Right hindlimb (tissue), 1 donor: ENCODE data around the gene TALDO1.
A peak's percentile ranks its signal among the peaks of the same experiment; 100 is the strongest.
"Not testable (repeated sequence)": the region's sequence is repeated elsewhere in the genome, so short reads cannot be mapped to it uniquely, and the experiment has no call there.

Experiments
- DNase-seq: peaks from one replicate; pipeline ENCODE4 v3.0.0-alpha.2; 2018

TALDO1 gene

DNA sequence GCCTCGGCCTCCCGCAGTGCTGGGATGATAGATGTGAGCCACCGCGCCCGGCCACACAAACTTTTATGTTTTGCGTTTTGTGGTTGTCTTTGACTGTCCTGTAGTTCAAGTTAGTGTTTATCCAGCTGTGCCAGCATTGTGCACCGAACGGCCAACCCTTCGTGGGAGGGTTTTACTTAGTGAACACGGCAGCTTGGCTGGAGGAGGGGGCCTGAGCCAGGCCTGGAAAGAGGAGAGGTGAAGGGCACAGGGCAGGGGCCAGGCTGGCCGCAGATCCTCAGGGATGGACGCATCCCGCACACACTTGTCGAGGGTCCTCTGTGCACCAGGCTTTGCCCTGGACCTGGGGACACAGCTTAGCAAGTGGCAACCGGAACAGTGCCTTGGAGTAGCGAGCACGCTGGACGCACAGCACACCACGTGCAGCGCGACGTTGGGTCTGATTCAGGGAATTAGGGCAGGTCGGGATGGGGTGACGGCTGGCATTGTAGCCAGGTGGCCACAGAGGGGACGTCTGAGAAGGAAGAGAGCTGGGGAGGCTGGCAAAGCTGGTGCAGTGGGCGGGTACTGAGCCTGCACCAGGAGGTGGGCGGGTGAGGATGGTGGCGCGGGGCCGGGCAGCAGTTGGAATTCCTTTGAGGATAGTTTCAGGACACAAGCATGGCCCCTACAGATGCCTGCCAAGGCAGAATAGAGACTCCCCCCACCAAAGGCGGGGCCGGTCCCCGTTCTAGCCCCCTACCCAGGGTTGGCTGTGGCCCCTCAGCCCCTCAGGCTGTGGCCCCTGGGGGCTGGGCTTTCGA, 27.8 kb upstream of the TALDO1 start:
- DNase-seq, result no peak

DNA sequence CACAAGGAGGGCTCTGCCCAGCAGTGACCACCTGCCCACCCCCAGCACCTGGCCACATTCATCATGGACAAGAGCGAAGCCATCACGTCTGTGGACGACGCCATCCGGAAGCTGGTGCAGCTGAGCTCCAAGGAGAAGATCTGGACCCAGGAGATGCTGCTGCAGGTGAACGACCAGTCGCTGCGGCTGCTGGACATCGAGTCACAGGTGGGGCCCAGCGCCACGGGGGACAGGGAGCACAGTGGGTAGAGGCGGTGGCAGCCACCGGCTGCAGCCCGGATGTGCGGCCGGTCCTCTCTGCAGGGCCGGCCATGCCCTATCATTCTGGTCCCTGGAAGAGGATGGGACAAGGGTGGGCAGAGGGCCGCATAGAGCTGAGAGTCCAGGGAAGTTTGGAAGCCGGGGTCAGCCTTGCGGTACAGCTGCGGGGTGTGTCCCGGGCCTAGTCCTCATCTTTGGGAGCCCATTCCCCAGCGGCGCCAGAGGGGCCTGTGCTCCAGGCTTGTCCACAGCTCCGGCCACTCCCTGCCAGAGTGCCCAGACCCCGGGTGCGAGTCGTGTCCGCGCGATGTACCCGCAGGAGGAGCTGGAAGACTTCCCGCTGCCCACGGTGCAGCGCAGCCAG, 27.1 kb upstream of the TALDO1 start:
- DNase-seq, result no peak

DNA sequence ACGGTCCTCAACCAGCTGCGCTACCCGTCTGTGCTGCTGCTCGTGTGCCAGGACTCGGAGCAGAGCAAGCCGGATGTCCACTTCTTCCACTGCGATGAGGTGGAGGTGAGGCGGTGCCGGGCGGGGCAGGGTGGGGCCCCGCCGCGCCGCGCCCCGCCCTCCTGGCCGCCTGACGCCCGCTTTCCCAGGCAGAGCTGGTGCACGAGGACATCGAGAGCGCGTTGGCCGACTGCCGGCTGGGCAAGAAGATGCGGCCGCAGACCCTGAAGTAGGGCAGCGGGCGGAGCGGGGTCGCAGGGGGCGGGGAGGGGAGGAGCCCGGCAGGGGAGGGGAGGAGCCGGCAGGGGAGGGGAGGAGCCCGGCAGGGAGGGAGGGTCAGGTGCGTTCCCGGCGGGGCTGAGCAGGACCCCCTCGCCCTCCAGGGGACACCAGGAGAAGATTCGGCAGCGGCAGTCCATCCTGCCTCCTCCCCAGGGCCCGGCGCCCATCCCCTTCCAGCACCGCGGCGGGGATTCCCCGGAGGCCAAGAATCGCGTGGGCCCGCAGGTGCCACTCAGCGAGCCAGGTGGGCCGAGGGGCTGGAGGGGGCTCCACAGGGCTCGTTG, 26.5 kb upstream of the TALDO1 start:
- peak; percentile 29 for DNase-seq

DNA sequence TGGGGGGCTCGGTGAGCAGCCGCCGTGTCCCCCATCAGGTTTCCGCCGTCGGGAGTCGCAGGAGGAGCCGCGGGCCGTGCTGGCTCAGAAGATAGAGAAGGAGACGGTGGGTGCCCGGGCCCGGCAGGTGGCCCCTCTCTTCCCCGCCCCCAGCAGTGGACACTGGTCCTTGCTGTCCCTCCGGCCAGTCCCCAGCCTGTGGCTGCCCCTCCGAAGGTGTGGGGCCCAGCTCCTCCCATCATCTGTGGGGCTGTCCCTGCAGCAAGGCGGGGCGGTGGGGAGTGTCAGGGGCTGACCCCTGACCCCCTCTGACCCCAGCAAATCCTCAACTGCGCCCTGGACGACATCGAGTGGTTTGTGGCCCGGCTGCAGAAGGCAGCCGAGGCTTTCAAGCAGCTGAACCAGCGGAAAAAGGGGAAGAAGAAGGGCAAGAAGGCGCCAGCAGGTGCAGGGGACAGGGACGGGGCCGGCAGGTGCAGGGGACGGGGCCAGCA, 26.0 kb upstream of the TALDO1 start:
- DNase-seq, result no peak

DNA sequence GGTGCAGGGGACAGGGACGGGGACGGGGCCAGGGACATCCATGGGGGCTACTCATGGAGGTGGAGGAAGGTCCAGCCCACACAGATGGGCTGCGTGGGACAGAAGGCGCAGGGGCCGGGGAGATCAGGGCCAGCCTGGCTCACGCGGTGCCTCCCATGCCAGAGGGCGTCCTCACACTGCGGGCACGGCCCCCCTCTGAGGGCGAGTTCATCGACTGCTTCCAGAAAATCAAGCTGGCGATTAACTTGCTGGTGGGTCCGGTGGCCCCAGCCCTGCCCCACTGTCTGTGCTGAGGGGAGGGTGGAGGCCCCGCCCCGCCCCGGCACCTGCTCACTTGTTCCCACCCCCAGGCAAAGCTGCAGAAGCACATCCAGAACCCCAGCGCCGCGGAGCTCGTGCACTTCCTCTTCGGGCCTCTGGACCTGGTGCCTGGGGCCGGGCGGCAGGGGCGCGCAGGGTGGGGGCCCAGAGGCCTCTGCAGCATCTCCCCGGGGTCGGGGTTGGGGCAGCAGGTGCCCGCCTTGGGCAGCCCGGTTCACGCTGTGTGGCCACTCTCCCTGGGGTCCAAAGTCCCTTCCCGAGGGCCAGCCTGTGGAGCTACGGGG, 25.4 kb upstream of the TALDO1 start:
- no peak for DNase-seq

DNA sequence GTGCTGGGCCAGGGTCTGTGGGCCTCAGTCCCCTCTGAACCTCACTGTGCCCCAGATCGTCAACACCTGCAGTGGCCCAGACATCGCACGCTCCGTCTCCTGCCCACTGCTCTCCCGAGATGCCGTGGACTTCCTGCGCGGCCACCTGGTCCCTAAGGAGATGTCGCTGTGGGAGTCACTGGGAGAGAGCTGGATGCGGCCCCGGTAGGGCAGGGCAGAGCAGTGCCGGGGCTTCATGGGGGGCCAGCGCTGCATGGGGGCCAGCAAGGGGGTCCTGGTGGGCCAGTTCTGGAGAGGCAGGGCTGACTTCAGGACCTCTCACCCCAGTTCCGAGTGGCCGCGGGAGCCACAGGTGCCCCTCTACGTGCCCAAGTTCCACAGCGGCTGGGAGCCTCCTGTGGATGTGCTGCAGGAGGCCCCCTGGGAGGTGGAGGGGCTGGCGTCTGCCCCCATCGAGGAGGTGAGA, 24.9 kb upstream of the TALDO1 start:
- DNase-seq, result no peak

DNA sequence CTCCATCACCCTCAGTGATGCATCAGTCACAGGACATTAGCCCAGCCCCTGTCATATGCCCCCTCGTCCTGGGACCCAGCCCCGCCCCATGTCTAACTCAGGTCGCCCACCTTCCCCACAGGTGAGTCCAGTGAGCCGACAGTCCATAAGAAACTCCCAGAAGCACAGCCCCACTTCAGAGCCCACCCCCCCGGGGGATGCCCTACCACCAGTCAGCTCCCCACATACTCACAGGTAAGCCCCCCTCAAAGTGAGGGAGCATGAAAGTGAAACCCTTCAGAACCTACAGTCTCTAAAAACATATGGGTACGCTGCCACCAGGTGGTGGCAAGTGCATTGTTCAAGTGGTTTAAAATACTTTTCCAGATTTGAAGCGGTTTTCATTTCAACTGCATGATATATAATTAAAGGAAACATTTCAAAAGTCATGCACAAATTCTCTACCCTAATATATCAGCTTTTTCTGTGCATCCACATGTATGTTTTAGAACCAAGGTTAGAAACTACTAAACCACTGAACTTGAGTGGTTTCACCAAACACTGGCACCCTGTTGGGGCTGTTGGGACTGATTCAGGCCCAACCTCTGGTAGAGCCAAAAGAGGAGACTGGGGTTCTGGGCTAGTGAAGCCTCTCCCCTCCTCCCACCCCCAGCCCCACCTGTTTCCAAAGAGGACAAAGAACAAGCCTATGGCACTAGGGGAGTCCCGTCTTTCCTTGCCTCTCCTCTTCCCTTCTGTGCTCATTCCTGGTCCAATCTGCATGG, 24.0 kb upstream of the TALDO1 start:
- peak; percentile 47 for DNase-seq

DNA sequence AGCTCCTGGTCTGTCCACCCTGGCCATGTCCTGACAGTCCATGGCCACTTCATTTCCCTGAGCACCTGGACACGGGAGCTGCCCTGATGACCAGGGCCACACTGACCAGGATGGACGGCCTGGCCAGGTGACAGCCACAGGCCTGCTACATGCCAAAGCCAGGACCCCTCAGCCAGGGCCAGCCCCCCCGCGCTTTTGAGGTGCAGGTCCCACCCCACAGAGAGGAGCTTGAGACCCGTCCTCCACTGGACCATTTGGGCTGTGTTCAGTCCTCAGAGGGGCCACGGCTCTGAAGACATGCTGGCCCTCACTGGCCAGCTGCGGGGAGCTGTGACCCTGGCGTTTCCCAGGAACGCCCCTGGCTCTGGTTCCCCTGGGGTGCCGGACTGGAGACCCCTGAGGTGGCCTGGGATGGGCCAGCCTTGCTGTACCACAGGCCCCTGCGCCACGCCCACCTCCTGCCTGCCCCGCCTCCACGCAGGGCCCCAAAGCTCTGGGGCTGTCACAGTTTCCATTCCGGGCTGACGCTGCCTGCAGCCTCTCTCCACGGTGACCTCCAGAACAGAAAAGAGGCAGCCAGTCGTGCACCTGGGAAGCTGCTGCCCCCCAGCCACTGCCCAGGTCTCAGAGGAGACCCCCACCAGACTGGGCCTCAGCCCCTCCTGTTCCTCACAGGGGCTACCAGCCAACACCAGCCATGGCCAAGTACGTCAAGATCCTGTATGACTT, 23.1 kb upstream of the TALDO1 start:
- peak; percentile 51 for DNase-seq

DNA sequence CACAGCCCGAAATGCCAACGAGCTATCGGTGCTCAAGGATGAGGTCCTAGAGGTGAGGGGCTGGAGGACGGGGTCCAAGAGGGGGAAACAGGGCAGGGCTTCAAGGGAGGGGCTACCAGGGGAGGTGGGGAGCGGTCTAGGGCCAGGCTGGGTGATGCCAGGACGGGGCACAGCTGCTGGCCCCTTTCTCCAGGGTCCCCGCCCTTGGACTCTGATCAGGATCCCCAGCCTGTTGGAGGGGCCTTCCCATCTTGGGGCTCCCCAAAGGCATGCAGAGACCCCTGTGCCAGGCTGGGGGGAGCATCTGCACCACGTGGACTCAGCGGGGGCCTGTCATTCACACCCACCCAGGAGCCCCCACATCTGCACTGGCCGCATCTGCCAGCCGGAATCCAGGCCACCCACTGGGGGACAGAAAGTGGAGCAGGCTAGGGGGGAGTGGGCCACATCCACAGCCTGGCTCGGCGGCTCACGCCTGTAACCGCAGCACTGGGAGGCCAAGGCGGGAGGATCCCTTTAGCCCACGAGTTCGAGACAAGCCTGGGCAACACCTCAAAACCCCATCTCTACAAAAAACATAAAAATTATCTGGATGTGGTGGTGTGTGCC, 22.4 kb upstream of the TALDO1 start:
- DNase-seq, result peak; percentile 22

DNA sequence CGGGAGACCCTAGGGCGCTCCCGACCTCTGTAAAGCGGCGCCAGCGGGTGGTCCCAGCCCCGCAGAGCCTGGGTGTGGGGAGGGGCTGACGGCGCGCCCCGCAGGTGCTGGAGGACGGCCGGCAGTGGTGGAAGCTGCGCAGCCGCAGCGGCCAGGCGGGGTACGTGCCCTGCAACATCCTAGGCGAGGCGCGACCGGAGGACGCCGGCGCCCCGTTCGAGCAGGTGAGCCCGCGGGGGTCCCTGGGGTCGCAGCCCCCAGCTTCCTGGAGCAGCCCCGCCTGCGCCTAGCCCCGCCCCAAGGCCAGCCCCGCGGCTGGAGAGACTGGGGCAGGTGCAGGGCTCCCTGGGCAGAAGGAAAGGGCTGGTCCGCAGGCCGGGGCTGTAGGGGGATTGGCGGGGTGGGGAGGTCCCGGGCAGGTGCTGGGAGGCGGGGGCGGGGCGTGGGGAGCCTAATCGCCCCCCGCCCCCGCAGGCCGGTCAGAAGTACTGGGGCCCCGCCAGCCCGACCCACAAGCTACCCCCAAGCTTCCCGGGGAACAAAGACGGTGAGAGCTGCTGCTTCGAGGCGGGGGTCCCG, 21.6 kb upstream of the TALDO1 start:
- DNase-seq, result peak; percentile 22

DNA sequence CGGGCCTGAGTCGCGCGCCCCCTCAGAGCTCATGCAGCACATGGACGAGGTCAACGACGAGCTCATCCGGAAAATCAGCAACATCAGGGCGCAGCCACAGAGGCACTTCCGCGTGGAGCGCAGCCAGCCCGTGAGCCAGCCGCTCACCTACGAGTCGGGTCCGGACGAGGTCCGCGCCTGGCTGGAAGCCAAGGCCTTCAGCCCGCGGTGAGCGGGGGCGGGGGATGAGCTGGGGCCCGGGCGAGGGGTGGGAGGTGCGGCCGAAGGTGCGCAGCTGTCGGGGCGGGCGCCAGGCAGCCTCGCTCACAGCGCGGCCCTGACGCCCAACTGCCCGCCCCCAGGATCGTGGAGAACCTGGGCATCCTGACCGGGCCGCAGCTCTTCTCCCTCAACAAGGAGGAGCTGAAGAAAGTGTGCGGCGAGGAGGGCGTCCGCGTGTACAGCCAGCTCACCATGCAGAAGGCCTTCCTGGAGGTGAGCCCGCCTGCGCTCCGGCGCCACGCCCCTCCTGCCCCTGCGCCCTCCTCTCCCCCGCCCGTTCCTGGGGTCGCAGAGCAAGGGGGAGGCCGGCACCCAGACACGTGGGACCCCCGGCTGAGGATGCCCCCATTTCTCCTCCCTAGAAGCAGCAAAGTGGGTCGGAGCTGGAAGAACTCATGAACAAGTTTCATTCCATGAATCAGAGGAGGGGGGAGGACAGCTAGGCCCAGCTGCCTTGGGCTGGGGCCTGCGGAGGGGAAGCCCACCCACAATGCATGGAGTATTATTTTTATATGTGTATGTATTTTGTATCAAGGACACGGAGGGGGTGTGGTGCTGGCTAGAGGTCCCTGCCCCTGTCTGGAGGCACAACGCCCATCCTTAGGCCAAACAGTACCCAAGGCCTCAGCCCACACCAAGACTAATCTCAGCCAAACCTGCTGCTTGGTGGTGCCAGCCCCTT, 20.7 kb upstream of the TALDO1 start:
- peak; percentile 72 for DNase-seq

DNA sequence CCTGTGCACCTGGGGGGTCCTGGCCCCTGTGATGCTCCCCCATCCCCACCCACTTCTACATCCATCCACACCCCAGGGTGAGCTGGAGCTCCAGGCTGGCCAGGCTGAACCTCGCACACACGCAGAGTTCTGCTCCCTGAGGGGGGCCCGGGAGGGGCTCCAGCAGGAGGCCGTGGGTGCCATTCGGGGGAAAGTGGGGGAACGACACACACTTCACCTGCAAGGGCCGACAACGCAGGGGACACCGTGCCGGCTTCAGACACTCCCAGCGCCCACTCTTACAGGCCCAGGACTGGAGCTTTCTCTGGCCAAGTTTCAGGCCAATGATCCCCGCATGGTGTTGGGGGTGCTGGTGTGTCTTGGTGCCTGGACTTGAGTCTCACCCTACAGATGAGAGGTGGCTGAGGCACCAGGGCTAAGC, 20.0 kb upstream of the TALDO1 start:
- peak; percentile 25 for DNase-seq

DNA sequence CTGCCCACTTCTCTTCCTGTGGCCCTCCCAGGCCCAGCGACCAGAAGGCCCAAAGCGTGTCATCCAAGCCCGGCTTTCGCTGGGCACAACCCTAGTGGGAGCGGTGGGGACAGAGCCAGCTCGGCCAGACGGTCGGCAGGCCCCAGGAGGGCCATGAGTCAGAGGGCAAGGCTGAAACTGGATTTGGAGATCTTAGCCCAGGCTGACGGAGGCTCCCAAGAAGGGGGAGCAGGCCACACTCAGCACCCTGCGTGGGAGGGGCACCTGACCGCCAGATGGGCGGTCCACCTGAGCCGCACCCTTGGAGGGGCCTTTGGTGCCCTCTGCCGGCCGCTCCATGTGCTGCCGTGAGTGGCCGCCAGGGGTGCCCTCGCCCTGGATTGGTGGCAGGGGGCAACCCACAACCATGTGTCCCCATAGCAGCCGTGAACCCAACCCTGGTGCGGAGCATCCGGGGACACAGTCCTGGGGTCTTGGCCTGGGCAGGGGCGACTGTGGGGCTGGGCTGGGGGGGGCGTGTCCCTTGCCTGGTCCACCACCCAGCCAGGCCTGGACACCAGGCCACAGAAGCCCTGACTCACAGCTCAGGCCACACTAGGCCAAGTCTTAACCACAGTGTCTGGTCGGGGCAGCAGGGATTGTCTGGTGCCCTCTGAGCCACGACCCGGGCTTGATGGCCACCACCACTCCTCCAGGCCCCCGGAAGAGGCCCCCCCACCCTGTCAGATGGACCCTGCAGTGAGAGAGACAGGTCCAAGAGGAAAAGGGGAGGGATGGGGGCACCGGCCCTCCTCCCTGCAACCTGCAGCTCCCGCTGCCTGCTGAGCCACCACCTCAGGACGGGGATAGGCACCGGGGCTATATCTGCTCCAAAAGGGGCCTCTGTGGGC, 19.2 kb upstream of the TALDO1 start:
- DNase-seq, result peak; percentile 79

DNA sequence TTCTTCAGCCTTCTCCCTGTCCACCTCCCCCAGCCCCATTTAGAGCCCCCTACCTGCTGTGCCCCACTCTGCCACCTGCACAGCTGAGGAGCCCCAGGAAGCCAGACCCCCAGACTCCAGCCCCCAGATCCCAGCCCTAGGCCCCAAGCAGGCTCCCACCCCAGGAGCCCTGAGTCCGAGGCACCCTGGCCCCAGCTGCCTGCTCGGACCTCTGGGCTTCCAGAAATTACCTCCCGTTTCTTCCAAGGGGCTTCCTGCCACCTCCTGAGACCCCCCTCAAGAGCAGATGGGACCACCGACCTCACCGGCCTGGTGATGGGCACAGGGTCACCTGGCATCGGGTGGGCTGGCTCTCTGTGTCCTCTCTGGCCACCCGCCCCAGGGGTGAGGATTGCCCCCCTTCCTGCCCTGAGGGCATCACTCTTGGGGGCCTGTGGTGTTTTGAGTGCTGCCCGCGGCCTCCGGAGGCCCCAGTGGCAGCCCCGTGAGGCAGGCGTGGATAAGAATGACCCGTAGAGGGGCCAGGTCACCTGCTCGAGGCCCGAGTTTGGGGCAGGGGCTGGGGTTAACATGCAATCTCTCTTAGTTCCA, 18.3 kb upstream of the TALDO1 start:
- DNase-seq, result no peak

DNA sequence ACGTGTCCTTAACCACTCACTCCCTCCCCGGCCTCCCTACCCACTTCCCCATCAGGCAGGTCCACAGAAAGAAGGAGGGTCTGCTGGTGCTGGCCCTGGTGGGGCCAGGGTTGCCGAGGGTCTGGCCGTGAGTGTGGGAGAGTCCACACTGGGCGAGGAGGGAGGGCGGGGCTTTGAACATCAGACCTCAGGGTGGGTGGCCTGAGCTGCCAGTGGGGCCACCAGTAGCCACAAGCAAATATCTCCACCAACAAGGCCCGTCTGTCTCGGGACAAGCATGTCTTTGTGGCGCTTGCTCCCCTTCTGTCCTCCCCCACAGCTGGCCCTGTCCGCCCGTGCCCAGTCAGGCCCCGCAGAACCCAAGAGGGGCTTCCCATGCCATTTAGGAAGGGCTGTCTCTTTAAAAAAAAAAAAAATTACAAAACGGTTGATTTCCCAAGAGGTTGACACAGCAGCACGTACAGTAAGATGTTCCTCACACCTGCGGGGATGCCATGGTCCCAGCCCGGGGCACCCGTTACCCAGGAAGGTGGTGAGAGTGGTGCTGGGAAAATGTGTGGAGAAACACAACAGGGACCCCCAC, 17.7 kb upstream of the TALDO1 start:
- DNase-seq, result peak; percentile 48

DNA sequence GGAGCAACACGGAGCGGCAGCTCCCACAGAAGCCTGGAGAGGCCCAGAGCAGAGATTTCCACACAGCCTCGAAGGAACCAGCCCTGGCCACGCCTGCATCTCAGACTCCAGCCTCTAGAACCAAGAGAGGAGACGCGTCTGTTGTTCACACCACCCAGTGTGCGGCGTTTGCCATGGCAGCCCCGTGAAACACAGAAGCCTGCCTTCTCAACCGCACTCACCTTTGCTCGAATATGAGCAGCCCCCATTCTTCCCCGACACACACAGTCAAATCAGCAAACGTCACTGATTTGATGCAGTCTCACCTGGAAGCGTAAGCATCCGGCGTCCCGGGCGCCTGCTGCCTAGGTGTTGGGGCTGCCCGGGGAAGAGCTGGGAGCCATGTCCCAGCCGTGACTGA, 14.2 kb upstream of the TALDO1 start:
- DNase-seq, result no peak

DNA sequence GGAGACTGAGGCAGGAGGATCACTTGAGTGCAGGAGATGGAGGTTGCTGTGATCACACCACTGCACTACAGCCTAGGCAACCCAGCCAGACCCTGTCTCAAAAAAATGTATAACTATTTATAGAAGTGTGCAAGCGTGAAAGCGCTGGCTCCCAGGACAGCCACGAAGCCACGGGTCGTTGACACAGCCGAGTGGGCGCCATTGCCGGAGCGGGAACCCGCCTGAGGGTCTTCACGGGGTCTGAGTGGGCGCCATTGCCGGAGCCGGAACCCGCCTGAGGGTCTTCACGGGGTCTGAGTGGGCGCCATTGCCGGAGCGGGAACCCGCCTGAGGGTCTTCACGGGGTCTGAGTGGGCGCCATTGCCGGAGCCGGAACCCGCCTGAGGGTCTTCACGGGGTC, 12.7 kb upstream of the TALDO1 start:
- not testable (repeated sequence) for DNase-seq

DNA sequence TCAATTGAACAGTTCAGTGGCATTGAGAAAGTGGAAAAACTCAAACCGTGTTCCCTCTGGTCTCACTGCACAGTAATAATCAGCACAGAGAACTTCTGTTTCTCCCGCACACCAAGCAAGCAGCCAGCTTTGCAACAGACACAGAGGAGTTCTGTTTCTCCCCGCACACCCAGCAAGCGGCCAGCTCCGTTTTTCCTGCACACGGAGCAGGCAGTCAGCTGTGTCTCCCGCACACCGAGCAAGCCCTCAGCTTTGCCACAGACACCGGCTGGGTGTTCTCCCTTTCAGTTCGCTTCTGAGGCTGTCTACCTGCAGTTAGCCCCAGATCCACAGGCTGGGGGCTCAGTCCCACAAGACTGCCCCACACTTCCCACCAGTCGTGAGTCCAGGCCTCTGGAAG, 9.9 kb upstream of the TALDO1 start:
- no peak for DNase-seq
